ENCODE data around the gene ACY1. TPM values are rescaled to one million over a fixed set of nuclear protein-coding genes. Genes with fewer than 3 reads are reported as not detected.

Gene ACY1
- total and polyA plus RNA-seq, 10 of the 15 experiments (the other 5 are each of a cell fraction or from before 2014, with no cell fraction given), result 18.5 to 42.2 (median 27.8) TPM

DNA sequence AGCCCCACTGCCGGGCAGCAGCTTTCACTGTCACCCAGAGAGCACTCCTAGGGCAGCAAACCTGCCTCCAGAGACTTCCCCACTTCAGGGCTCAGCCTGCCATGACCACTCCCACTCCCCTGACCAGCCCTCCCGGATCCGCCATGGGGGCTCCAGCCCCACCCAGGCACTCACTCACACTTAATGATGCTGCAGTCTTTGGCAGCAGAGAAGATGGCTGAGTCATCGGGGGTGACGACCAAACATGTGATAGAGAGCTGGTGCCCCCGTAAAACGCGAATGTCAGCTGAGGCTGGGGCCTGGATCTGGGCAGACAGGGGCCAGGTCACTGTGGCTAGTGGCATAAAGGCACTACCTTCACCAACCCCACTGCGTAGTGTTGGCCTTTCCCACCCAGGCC, 46.3 kb upstream of the ACY1 start (continued):
- TF ChIP-seq RELB (IDR thresholded peaks at IDR 0.05; ENCODE audit: low read depth), result no peak
- TF ChIP-seq EED (IDR thresholded peaks at IDR 0.05; ENCODE audit: low read depth), result no peak
- TF ChIP-seq SMC3 (IDR thresholded peaks at IDR 0.05; ENCODE audit: borderline replicate concordance, low read length), result no peak

- SMC1A ChIA-PET (ENCODE audit: uncharacterized antibody, unreplicated experiment), result no interaction called here
- H3K9me3 ChIP-seq (replicated peaks; ENCODE audit: control insufficient read depth, insufficient read depth, low read length), result no peaks in the 10 kb centered on the region
- no peaks in the 10 kb centered on the region for H4K20me1 ChIP-seq (ENCODE audit: control insufficient read depth, insufficient read depth)
- no peak for DNase-seq (ENCODE audit: low read depth, low spot score)
- in situ Hi-C loops (cut with MboI) (no loop called here), intact Hi-C loops (cut with micrococcal nuclease; ENCODE audit: unreplicated experiment) (no loop called here)
- no peak for ATAC-seq
- FAIRE-seq, result no peak
- TF ChIP-seq JUNB (IDR thresholded peaks at IDR 0.05) (no peak), EP300 (IDR thresholded peaks at IDR 0.05; ENCODE audit: borderline replicate concordance in 1 of 2, control insufficient read depth in 1 of 2, low read depth in 2 of 2, low read length in 2 of 2) (no peak), BHLHE40 (IDR thresholded peaks at IDR 0.05; ENCODE audit: borderline replicate concordance in 1 of 2, low read depth in 2 of 2, low read length in 1 of 2) (no peak), NBN (IDR thresholded peaks at IDR 0.05) (no peak), IKZF2 (IDR thresholded peaks at IDR 0.05) (no peak)
- TF ChIP-seq, protein P1, sequence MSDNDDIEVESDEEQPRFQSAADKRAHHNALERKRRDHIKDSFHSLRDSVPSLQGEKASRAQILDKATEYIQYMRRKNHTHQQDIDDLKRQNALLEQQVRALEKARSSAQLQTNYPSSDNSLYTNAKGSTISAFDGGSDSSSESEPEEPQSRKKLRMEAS (IDR thresholded peaks at IDR 0.05; ENCODE audit: low read depth, low read length), result no peak
- no peak overlapping the region for H3K4me3 ChIP-seq
- WGBS (ENCODE audit: insufficient coverage, insufficient replicate concordance, low lambda C conversion rate, missing lambda C conversion rate), result 91% methylated on average over 12 of the region's 13 CpGs
- no peak overlapping the region for H3K4me2 ChIP-seq (ENCODE audit: control insufficient read depth, insufficient read depth)
- BruUV-seq (replicated peaks), result no TSS peak
- RAD21 ChIA-PET (ENCODE audit: unreplicated experiment), result no interaction called here
- H3K4me1 ChIP-seq (ENCODE audit: control insufficient read depth, insufficient read depth, low read length), result peaks cover 5% of the 10 kb centered on the region
- H3K9ac ChIP-seq (ENCODE audit: control insufficient read depth, insufficient read depth, low read length), result no peak overlapping the region
- CTCF ChIA-PET, result interaction anchor here (0.6 kb wide), 1 partner anchor 98 kb away, joined by 4 read pairs; no protein-coding TSS in a partner anchor
- H3K27ac ChIP-seq (ENCODE audit: control insufficient read depth, insufficient read depth), result no peak overlapping the region
- no peak overlapping the region for H2AFZ ChIP-seq (ENCODE audit: control insufficient read depth, low read depth, low read length)
- POLR2A ChIA-PET, result no interaction called here
- no peaks in the 10 kb centered on the region for H3K27me3 ChIP-seq (replicated peaks in 1 of 2; ENCODE audit: control insufficient read depth in 2 of 2, insufficient read depth in 2 of 2, low read length in 1 of 2)
- H3K79me2 ChIP-seq (ENCODE audit: control insufficient read depth, insufficient read depth, low read length), result peaks cover 32% of the 10 kb centered on the region
- peaks cover 15 to 37% of the 10 kb centered on the region in 2 experiments; a peak in 3 of 4 replicates for H3K36me3 ChIP-seq (ENCODE audit: control insufficient read depth in 2 of 2, insufficient read depth in 2 of 2, low read length in 1 of 2)
Measured at GRCh38 chr3:51937611-51938450, 45.5 kb upstream of the ACY1 start.

All from GM12878 (cell line).